GM12864 (cell line): ENCODE measurements around the gene KCTD16.

Experiments
- DNase-seq: peaks from one replicate; pipeline ENCODE4 v3.0.0-alpha.2; 2011; ENCODE audit warnings: low read depth
- H3K4me3 ChIP-seq: 2 replicates; pipeline ENCODE4 v1.5.1; 2011; ENCODE audit warnings: mild to moderate bottlenecking, low read depth, low read length, control low read depth
- CTCF ChIP-seq: IDR thresholded peaks from 2 replicates; pipeline ENCODE4 v1.5.1; 2011; ENCODE audit warnings: low read depth, mild to moderate bottlenecking, moderate library complexity, low read length, control low read depth, inconsistent platforms; ENCODE audit errors: missing control alignments

KCTD16 gene

GRCh38 chr5:144356489-144356888 is 185.8 kb downstream of the KCTD16 start:
- no peak overlapping the region for H3K4me3 ChIP-seq
- DNase-seq: no peak
- no peak for TF ChIP-seq CTCF

- no peak for DNase-seq
- no peak overlapping the region for H3K4me3 ChIP-seq
- no peak for TF ChIP-seq CTCF
Observed at GRCh38 chr5:144361406-144361805, 190.7 kb downstream of the KCTD16 start.

- DNase-seq: no peak
- TF ChIP-seq CTCF: no peak
- H3K4me3 ChIP-seq: no peak overlapping the region
Observed at GRCh38 chr5:144365885-144366284, 195.2 kb downstream of the KCTD16 start.

- no peak overlapping the region for H3K4me3 ChIP-seq
- DNase-seq: no peak
- no peak for TF ChIP-seq CTCF
Observed at GRCh38 chr5:144367991-144368390, 197.3 kb downstream of the KCTD16 start.

GRCh38 chr5:144368556-144368955 is 197.9 kb downstream of the KCTD16 start:
- H3K4me3 ChIP-seq: no peak overlapping the region
- DNase-seq: no peak
- TF ChIP-seq CTCF: no peak

GRCh38 chr5:144369006-144369405 is 198.3 kb downstream of the KCTD16 start:
- no peak for DNase-seq
- no peak overlapping the region for H3K4me3 ChIP-seq
- TF ChIP-seq CTCF: no peak

- TF ChIP-seq CTCF: no peak
- DNase-seq: no peak
- no peak overlapping the region for H3K4me3 ChIP-seq
Observed at GRCh38 chr5:144370273-144370672, 199.6 kb downstream of the KCTD16 start.
